ENCODE measurements around the gene GLO1. TPM values are rescaled to one million over a fixed set of nuclear protein-coding genes. Genes with fewer than 3 reads are reported as not detected.

Gene GLO1
- polyA plus RNA-seq, 1 of the 3 experiments (the other 2 are of a cell fraction): 47.1 TPM

GRCh38 chr6:38676236-38676973 is 26.5 kb downstream of the GLO1 start:
- Histone ChIP-seq H4K20me1 (ENCODE audit: insufficient read depth) (no peaks in the 10 kb centered on the region), H3K9me2 (no peaks in the 10 kb centered on the region), H3K4me2 (no peak overlapping the region), H3K36me3 (replicated peaks in 1 of 2; ENCODE audit: control insufficient read depth in 1 of 2, insufficient read depth in 2 of 2, low read length in 1 of 2) (peaks cover 32 to 44% of the 10 kb centered on the region in 2 experiments), H3K79me2 (ENCODE audit: insufficient read depth) (no peaks in the 10 kb centered on the region), H3F3A (replicated peaks; ENCODE audit: insufficient read depth) (peaks cover 17% of the 10 kb centered on the region), H3K27me3 (ENCODE audit: insufficient read depth) (no peaks in the 10 kb centered on the region), H3K27ac (ENCODE audit: low read depth in 2 of 2, low read length in 1 of 2) (no peak overlapping the region), H2AFZ (ENCODE audit: low read depth) (no peak overlapping the region), H3K4me1 (ENCODE audit: control insufficient read depth in 1 of 2, insufficient read depth in 2 of 2, low read depth in 1 of 2, low read length in 1 of 2) (no peaks in the 10 kb centered on the region), H3K4me3 (ENCODE audit: low read depth in 2 of 2, low read length in 1 of 2) (no peak overlapping the region), H3K9me3 (no peaks in the 10 kb centered on the region), H3K9ac (no peak overlapping the region)
- ChIA-PET CTCF (interaction anchor here (0.6 to 1.5 kb wide), 4 partner anchors 15 to 336 kb away, joined by 3 to 4 read pairs (median 3); no protein-coding TSS in a partner anchor), POLR2A (no interaction called here)
- TF ChIP-seq NFIC (IDR thresholded peaks at IDR 0.05; ENCODE audit: borderline replicate concordance): no peak
- 98% methylated on average over 2 of the region's 2 CpGs for WGBS (ENCODE audit: low lambda C conversion rate)
- DNase-seq: no peak

- DNase-seq: no peak
- no peak overlapping the region for H3K9ac ChIP-seq
- peaks cover 27 to 35% of the 10 kb centered on the region in 2 experiments for H3K36me3 ChIP-seq (replicated peaks in 1 of 2; ENCODE audit: control insufficient read depth in 1 of 2, insufficient read depth in 2 of 2, low read length in 1 of 2)
- H4K20me1 ChIP-seq (ENCODE audit: insufficient read depth): no peaks in the 10 kb centered on the region
- H3K27ac ChIP-seq (ENCODE audit: low read depth in 2 of 2, low read length in 1 of 2): no peak overlapping the region
- ChIA-PET CTCF (interaction anchor here (0.7 to 1.4 kb wide), 4 partner anchors 9 to 103 kb away, joined by 3 to 5 read pairs (median 3); no protein-coding TSS in a partner anchor), POLR2A (no interaction called here)
- no peaks in the 10 kb centered on the region for H3K79me2 ChIP-seq (ENCODE audit: insufficient read depth)
- no peak for TF ChIP-seq FOXJ3 (CRISPR knock-in tag; IDR thresholded peaks at IDR 0.05)
- no peak for TF ChIP-seq TEAD4 (IDR thresholded peaks at IDR 0.05; ENCODE audit: borderline replicate concordance, insufficient read depth)
- no peak for TF ChIP-seq JUND (IDR thresholded peaks at IDR 0.05)
- TF ChIP-seq, protein P1, sequence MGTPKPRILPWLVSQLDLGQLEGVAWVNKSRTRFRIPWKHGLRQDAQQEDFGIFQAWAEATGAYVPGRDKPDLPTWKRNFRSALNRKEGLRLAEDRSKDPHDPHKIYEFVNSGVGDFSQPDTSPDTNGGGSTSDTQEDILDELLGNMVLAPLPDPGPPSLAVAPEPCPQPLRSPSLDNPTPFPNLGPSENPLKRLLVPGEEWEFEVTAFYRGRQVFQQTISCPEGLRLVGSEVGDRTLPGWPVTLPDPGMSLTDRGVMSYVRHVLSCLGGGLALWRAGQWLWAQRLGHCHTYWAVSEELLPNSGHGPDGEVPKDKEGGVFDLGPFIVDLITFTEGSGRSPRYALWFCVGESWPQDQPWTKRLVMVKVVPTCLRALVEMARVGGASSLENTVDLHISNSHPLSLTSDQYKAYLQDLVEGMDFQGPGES (IDR thresholded peaks at IDR 0.05; ENCODE audit: low read depth, low read length): no peak
- TF ChIP-seq GATA2 (CRISPR knock-in tag; IDR thresholded peaks at IDR 0.05): no peak
- TF ChIP-seq, protein P2, sequence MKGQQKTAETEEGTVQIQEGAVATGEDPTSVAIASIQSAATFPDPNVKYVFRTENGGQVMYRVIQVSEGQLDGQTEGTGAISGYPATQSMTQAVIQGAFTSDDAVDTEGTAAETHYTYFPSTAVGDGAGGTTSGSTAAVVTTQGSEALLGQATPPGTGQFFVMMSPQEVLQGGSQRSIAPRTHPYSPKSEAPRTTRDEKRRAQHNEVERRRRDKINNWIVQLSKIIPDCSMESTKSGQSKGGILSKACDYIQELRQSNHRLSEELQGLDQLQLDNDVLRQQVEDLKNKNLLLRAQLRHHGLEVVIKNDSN (IDR thresholded peaks at IDR 0.05; ENCODE audit: borderline replicate concordance, low read depth): no peak
- peaks cover 17% of the 10 kb centered on the region for H3F3A ChIP-seq (replicated peaks; ENCODE audit: insufficient read depth)
- 83% methylated on average over 9 of the region's 9 CpGs for WGBS (ENCODE audit: low lambda C conversion rate)
- H3K27me3 ChIP-seq (ENCODE audit: insufficient read depth): no peaks in the 10 kb centered on the region
- H3K4me3 ChIP-seq (ENCODE audit: low read depth in 2 of 2, low read length in 1 of 2): no peak overlapping the region
- no peaks in the 10 kb centered on the region for H3K9me3 ChIP-seq
- H3K4me2 ChIP-seq: no peak overlapping the region
- H3K4me1 ChIP-seq (ENCODE audit: control insufficient read depth in 1 of 2, insufficient read depth in 2 of 2, low read depth in 1 of 2, low read length in 1 of 2): no peaks in the 10 kb centered on the region
- no peaks in the 10 kb centered on the region for H3K9me2 ChIP-seq
- H2AFZ ChIP-seq (ENCODE audit: low read depth): no peak overlapping the region
These were observed 29.4 kb downstream of the GLO1 start for GRCh38 chr6:38673397-38674165.
